Adrenal gland (tissue), 5 donors: ENCODE measurements around the gene ABLIM1.

Experiments
- CTCF ChIP-seq, 6 experiments: fragments of 450-650 bp in 4 of 6; fragments of 200-600 bp in 2 of 6; sonication (generic) in 1 of 6; IDR thresholded peaks; 1 replicate in 5 of 6; 2 replicates in 1 of 6; pipeline versions ENCODE4 v1.5.1 to v1.8.0; 2016 to 2021; ENCODE audit warnings: antibody characterized with exemption in 6 of 6, mild to moderate bottlenecking in 2 of 6, moderate library complexity in 1 of 6
- POLR2A ChIP-seq, 2 donors: fragments of 450-650 bp; IDR thresholded peaks; one replicate each; pipeline ENCODE4 v1.6.1; 2017; ENCODE audit warnings: antibody characterized with exemption in 2 of 2, mild to moderate bottlenecking in 2 of 2, moderate library complexity in 1 of 2
- donor health status: DM: no; HTN: no; CAD: no.

GRCh38 chr10:114683162-114683561 is 25.1 kb upstream of the ABLIM1 start:
- TF ChIP-seq CTCF (IDR thresholded peaks at IDR 0.05) = no peak
- no peak for TF ChIP-seq POLR2A (IDR thresholded peaks at IDR 0.05)
